Activated gamma-delta T cell (primary cell): ENCODE results near the gene VPS26A.

Experiments used
- DNase-seq: peaks from one replicate; lab custom pipeline; 2025; lab: John Stamatoyannopoulos, UW
- total RNA-seq, 2 donors: gene quantifications; one replicate each; lab custom pipeline; 2026; lab: John Stamatoyannopoulos, UW

The VPS26A gene
- total RNA-seq = 26.1 to 40.6 reads per million in 2 donors

GRCh38 chr10:69123747-69124562 is at the start of gene VPS26A:
Gene VPS26A, plus strand, starts transcription at chr10:69124178. Its CDS starts 100 bp downstream, at chr10:69124278.
- peak; percentile 95 for DNase-seq

GRCh38 chr10:69074532-69074931 is 49.4 kb upstream of the VPS26A start:
- DNase-seq = no peak

- no peak for DNase-seq
Observed at GRCh38 chr10:69075431-69075830, 48.5 kb upstream of the VPS26A start.

GRCh38 chr10:69078311-69078710 is 45.7 kb upstream of the VPS26A start:
- no peak for DNase-seq

GRCh38 chr10:69080226-69080625 is 43.8 kb upstream of the VPS26A start:
- DNase-seq = no peak

- DNase-seq = no peak
Observed at GRCh38 chr10:69086001-69086509, 37.9 kb upstream of the VPS26A start.

GRCh38 chr10:69087590-69088470 is 36.1 kb upstream of the VPS26A start, which contains the start of gene SRGN:
Gene SRGN, plus strand, starts transcription at chr10:69088103. Its CDS starts 55 bp downstream, at chr10:69088158.
- no peak for DNase-seq

- DNase-seq = no peak
Observed at GRCh38 chr10:69088471-69088769, 35.6 kb upstream of the VPS26A start.

- no peak for DNase-seq
Observed at GRCh38 chr10:69088801-69089501, 35.0 kb upstream of the VPS26A start.

GRCh38 chr10:69089638-69090599 is 34.1 kb upstream of the VPS26A start:
- no peak for DNase-seq

- DNase-seq = no peak
Observed at GRCh38 chr10:69090685-69091084, 33.3 kb upstream of the VPS26A start.

GRCh38 chr10:69091143-69091651 is 32.8 kb upstream of the VPS26A start:
- no peak for DNase-seq

GRCh38 chr10:69092959-69093850 is 30.8 kb upstream of the VPS26A start:
- DNase-seq = no peak

GRCh38 chr10:69093933-69094332 is 30.0 kb upstream of the VPS26A start:
- DNase-seq = no peak

- DNase-seq = no peak
Observed at GRCh38 chr10:69096045-69096444, 27.9 kb upstream of the VPS26A start.

- DNase-seq = no peak
Observed at GRCh38 chr10:69097729-69098128, 26.2 kb upstream of the VPS26A start.

GRCh38 chr10:69100136-69100872 is 23.7 kb upstream of the VPS26A start:
- no peak for DNase-seq

- DNase-seq = no peak
Observed at GRCh38 chr10:69101451-69102095, 22.4 kb upstream of the VPS26A start.
